ENCODE measurements around the gene CES3.

DNA sequence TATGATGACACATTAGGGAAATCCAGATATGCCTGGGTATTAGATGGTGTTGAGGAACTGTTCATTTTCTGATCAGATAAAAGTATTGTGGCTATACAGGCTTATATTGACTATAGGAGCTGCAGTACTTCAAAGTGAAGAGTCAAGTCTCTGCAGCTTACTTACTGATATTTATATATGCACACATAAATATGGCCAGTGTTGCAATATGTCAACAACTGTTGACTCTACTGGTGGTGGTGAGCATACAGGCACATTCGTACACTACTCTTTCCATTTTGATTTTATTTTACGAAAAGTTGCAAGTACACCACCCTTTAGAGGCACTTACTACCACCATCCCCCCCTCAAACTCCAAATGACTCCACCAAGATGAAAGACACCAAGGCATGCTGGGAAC, 29.4 kb upstream of the CES3 start:
- TF ChIP-seq, protein P1, sequence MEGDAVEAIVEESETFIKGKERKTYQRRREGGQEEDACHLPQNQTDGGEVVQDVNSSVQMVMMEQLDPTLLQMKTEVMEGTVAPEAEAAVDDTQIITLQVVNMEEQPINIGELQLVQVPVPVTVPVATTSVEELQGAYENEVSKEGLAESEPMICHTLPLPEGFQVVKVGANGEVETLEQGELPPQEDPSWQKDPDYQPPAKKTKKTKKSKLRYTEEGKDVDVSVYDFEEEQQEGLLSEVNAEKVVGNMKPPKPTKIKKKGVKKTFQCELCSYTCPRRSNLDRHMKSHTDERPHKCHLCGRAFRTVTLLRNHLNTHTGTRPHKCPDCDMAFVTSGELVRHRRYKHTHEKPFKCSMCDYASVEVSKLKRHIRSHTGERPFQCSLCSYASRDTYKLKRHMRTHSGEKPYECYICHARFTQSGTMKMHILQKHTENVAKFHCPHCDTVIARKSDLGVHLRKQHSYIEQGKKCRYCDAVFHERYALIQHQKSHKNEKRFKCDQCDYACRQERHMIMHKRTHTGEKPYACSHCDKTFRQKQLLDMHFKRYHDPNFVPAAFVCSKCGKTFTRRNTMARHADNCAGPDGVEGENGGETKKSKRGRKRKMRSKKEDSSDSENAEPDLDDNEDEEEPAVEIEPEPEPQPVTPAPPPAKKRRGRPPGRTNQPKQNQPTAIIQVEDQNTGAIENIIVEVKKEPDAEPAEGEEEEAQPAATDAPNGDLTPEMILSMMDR (IDR thresholded peaks at IDR 0.05) = no peak
- no peak for TF ChIP-seq POLR2A (IDR thresholded peaks at IDR 0.05)
